Measurements from ENCODE around the gene ZNF581. TPM values are rescaled to one million over a fixed set of nuclear protein-coding genes. Genes with fewer than 3 reads are reported as not detected.
A peak's percentile ranks its signal among the peaks of the same experiment; 100 is the strongest.

Gene ZNF581
- total RNA-seq, 1 experiment from 2014 or later = 65.1 TPM

- no peak overlapping the region for H4K91ac ChIP-seq (ENCODE audit: insufficient read length, low read depth, low read length)
- H3K56ac ChIP-seq (ENCODE audit: insufficient read length, low read depth, low read length) = no peak overlapping the region
- no peak overlapping the region for H3K23ac ChIP-seq (ENCODE audit: insufficient read length, low read depth, low read length)
- no peak overlapping the region for H2BK5ac ChIP-seq (ENCODE audit: insufficient read length, low read length)
- H3K9ac ChIP-seq (ENCODE audit: extremely low read depth, insufficient read length, low read length) = no peak overlapping the region
- H3K27ac ChIP-seq (ENCODE audit: insufficient read length, low read depth, low read length) = no peak overlapping the region
- no peak overlapping the region for H4K5ac ChIP-seq (ENCODE audit: insufficient read length, low read depth, low read length)
- no peak overlapping the region for H3K4ac ChIP-seq (ENCODE audit: low read depth, low read length)
- no peak overlapping the region for H2BK12ac ChIP-seq (ENCODE audit: insufficient read length, low read depth, low read length)
- Mint-ChIP-seq H3K36me3 (ENCODE audit: insufficient read depth in 1 of 3, low read depth in 3 of 3) (peaks cover 12 to 25% (median 23%) of the 10 kb centered on the region in 3 experiments; a peak in 6 of 7 replicates), H3K4me3 (peak overlapping the region in 1 of 2 experiments; percentile 89; a peak in 3 of 5 replicates), H3K27ac (no peak overlapping the region; a peak in 1 of 7 replicates), H3K9me3 (no peaks in the 10 kb centered on the region; a peak in 1 of 5 replicates), H3K27me3 (ENCODE audit: low read depth) (peaks cover 5% of the 10 kb centered on the region), H3K4me1 (peaks cover 8 to 14% of the 10 kb centered on the region in 2 experiments)
- no peak overlapping the region for H2BK20ac ChIP-seq (ENCODE audit: low read depth, low read length, poor library complexity, severe bottlenecking)
- no peaks in the 10 kb centered on the region for H3K27me3 ChIP-seq (ENCODE audit: insufficient read depth, low read length)
- H4K20me1 ChIP-seq (ENCODE audit: control insufficient read depth, insufficient read depth, insufficient read length) = no peaks in the 10 kb centered on the region
- H3K4me1 ChIP-seq (ENCODE audit: insufficient read depth, low read length) = no peaks in the 10 kb centered on the region
- no peak for TF ChIP-seq CTCF (conservative IDR thresholded peaks at IDR 0.05)
- H3T11ph ChIP-seq (ENCODE audit: low read length) = no peak overlapping the region
- no peak overlapping the region for H3K14ac ChIP-seq (ENCODE audit: insufficient read depth, low read length)
- no peak overlapping the region for H3K4me2 ChIP-seq (ENCODE audit: insufficient read depth, insufficient read length, low read length)
- no CpG with 5 or more reads among the region's 7 CpGs for WGBS (ENCODE audit: extremely low coverage, insufficient read length, low lambda C conversion rate)
- H2AFZ ChIP-seq (ENCODE audit: low read length) = no peak overlapping the region
- no peak overlapping the region for H2BK120ac ChIP-seq (ENCODE audit: low read depth, low read length, poor library complexity, severe bottlenecking)
- H3K23me2 ChIP-seq (ENCODE audit: insufficient read length, low read depth, low read length, poor library complexity, severe bottlenecking) = no peaks in the 10 kb centered on the region
- H3K79me2 ChIP-seq (ENCODE audit: insufficient read depth, low read length) = no peaks in the 10 kb centered on the region
- no peak overlapping the region for H3K18ac ChIP-seq (ENCODE audit: insufficient read length, low read depth, low read length)
- no peaks in the 10 kb centered on the region for H3K9me3 ChIP-seq (ENCODE audit: control insufficient read depth, low read depth, low read length)
- H4K8ac ChIP-seq (replicated peaks; ENCODE audit: insufficient read length, low read depth, low read length) = no peak overlapping the region
- no peak for DNase-seq
- H2BK15ac ChIP-seq (ENCODE audit: low read depth, low read length) = no peak overlapping the region
- no peaks in the 10 kb centered on the region for H3K79me1 ChIP-seq (ENCODE audit: insufficient read depth, low read depth, low read length, poor library complexity, severe bottlenecking)
- no peak overlapping the region for H2AK5ac ChIP-seq (ENCODE audit: insufficient read length, low read length)
These were observed 20.3 kb upstream of the ZNF581 start for GRCh38 chr19:55623130-55623529.

Measured in H9 (cell line).